NCI-H146 treated with DMSO at 0.1 percent for 48 hours (cell line): ENCODE data around the gene DUXA.
"Not testable (repeated sequence)": the region's sequence is repeated elsewhere in the genome, so short reads cannot be mapped to it uniquely, and the experiment has no call there.

ENCODE experiments used
- DNase-seq: peaks from one replicate; lab custom pipeline; 2025; ENCODE audit not compliant: unreplicated experiment; lab: John Stamatoyannopoulos, UW

Gene DUXA

DNA sequence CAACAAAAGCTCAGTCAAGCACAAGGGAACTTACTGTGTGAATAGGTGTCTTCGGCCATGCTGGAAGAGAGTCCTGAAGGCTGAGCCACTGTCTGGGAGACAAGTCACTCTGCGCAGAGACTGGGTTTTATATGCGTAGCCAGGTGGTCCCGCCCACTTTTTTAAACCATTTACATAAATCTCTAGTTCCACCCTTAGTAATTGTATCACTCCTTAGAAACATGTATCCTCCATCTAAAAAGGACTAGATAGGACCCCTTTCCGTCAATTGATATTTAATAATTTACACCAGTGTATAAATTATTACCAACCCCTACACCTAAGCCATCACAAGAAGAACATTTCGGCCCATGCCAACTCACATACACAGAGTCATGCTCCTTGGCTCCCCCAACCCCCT is at the start of gene DUXA:
Gene DUXA (minus strand): TSS at position 101 of the 400 bp plus-strand sequence. CDS start 42 bp downstream, at position 59.
- DNase-seq = no peak

DNA sequence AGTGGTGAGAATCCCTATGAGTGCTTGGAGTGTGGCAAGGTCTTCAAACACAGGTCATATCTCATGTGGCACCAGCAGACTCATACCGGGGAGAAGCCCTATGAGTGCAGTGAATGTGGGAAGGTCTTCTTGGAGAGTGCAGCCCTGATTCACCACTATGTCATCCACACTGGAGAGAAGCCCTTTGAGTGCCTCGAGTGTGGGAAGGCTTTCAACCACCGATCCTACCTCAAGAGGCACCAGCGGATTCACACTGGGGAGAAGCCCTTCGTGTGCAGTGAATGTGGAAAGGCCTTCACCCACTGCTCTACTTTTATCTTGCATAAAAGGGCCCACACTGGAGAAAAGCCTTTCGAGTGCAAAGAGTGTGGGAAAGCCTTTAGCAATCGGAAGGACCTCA is 44.8 kb upstream of the DUXA start:
- no peak for DNase-seq

DNA sequence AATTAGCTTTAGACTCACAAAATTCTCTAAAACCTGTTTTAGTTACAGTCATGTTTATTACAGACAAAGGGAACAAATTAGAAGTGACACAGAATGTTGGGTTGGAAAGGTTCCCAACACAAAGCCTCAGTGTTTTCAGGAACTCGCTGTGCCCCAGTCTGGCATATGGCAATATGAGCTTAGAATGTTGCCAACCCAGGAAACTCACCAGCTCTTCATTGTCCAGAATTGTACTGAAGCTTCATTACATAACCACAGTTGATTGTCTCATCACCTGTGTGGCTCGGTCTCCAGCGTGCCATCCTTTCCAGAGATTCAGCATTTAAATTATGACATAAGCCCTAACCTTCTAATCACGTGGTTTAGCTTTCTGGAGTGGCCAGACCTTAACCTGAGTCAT is 43.1 kb upstream of the DUXA start:
- DNase-seq = no peak

DNA sequence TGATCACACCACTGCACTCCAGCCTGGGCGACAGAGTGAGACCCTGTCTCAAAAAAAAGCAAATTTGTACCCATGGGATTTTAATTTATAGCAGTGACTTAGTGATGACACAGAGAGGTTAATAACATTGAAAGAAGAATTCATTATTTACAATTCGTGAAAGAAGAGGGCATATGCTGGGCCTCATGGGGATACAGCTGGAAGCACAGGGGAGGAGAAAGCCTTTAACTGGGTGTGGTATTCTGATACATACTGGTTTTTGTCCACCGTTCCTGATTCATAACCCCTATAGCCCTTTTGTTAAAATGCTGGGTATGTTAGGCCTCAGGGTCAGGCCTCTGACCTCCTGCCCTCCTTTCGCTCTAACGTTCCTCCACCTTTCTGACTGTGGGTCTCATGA is 34.9 kb upstream of the DUXA start:
- DNase-seq = no peak

DNA sequence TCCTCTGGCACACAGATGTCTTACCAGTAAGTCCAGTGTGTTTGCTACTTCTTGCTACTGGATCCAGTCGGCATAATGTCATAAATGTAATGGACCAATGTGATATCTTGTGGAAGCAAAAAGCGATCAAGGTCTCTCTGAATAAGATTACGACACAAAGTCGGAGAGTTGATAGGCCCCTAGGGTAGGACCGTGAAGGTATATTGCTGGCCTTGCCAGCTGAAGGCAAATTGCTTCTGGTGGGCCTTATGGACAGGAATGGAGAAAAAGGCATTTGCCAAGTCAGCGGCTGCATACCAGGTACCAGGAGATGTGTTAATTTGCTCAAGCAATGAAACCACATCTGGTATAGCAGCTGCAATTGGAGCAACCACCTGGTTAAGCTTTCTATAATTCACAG is 30.6 kb upstream of the DUXA start:
- DNase-seq = not testable (repeated sequence)

DNA sequence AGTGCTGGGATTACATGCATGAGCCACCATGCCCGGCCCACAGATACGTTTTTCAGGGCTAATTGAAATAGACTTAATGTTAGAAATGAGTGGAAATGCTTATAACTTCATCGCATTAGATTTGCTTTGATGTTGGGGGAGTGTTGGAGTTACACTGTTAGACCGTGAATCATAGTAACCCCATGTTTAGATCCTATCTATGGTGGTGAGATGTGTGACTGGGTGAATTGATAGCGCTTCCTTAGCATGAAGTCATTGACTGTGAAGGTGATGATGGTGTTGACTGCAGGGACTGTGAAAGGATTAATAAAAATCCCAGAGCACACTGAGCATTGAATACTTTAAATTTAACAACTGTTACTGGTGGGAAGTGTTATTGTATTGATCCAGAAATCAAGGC is 25.7 kb upstream of the DUXA start:
- no peak for DNase-seq

DNA sequence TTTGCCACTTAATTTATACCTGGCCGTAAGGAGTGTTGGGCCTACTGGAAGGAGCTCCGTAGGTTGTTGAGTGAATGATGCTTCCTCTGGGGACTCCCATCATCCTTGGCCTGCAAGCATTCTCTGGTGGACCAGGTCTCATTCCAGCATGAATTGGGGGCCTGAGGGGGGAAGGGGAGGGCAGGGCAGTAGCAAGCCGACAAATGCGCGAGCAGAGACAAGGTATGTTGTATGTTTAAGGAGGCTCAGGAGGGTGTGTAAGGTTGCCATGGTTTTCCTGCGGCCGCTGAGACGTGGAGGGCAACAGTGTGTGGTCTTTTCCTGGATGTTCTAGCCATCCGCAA is 24.8 kb upstream of the DUXA start:
- no peak for DNase-seq

DNA sequence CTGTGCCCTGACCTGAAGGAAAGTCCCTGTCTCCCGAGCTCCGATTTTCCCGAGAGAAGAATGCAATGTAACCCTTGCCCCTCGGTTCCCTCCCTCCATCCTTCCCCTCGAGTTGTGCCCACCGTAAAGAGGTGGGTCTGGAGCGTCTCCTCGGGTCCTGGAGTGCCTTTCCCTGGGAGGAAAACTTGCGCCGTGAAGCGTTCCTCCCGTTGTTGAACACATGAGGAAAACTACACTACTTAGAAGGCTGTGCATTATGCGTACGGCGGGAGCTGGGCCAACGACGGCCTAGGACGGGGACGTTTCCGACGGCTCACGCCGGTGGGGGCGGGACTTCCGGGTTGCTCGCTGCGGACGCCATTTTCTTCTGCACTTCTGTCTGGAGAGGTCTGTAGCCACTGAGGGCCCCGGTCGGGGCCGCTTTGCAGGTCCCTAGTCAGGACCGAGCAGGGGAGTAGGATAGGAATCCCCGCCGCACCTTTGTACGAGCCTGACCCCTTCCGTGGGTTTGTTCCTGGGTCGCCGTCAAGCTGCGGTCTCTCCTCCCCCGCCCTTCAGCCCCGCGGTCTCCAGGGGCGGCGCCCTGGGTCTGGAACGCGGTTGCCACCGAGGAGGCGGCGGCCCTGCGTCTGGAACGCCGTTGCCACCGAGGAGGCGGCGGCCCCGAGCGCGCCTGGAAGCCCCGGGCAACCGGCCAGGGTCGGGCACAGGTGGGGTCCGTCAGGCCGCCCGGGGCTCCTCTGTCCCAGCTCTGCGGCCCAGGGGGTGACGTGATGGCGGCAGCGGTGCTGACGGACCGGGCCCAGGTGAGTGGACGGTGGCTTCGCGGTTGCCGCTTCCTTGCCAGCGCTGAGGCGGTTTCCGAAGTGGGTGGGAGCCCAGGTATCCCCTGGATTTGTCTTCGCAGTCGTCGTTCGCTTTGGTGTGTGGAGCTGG is 24.1 kb upstream of the DUXA start, which contains the start of gene ZNF264:
Gene ZNF264 (plus strand): TSS at position 360 of the 936 bp plus-strand sequence. CDS start 414 bp downstream, at position 774.
- DNase-seq = peak; percentile 80

DNA sequence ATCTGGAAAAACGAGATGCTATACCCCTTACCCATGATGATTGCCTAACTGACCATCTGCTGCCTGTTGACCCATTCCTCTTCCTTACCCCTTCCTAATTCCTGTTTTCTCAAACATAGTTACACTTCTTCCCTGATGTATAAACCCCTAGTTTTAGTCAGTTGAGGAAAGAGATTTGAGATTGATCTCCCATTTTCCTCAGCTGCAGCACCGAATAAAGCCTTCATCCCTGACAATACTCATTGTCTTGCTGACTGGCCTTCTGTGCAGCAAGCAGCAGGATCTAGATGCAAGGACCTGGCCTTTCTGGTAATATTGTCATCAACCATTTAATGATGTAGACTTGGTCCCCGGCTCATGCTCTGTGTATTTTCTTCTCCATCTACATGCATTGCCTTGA is 23.0 kb upstream of the DUXA start:
- DNase-seq = no peak

DNA sequence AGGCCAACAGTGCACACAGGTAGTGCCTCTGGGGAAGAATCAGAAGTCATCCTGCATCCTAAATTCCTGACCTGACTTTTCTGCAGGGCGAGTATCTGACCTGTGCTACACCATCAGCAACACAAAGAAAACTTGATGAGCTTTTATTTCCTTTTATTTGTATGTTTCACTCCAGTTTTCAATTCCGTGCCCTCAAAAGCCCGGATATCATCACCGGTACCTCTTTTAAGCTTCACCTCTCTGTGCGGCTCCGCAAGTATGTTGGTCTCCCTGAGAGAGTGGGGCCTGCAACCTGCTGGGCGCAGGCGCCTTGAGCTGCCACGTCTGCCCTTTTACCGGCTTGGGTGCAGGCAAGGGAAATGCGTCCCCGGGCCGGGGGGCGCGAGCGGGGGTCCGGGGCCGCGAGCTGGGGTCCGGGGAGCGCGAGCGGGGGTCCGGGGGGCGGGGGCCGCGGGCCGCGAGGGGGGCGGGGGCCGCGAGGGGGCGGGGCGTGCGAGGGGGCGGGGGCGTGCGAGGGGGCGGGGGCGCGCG is 4.3 kb upstream of the DUXA start:
- peak; percentile 22 for DNase-seq

DNA sequence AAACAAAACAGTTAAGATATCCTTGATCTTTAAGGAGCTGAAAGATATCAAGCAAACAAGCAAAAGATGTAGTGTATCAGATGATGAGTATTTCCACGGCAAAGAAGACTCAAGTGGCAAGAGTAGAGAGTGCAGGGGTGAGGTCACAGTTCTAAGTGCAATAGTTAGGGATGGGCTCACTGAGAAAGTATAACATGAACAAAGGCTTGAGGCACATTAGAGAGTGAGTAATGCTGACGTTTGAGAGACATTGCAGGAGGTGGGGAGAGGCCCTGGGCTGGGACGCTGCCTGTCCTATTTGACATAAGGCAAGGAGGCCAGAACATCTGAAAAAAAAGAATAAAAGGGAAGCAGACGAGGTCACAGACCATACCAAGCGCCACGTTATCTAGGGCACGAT is 1.4 kb downstream of the DUXA start:
- no peak for DNase-seq

DNA sequence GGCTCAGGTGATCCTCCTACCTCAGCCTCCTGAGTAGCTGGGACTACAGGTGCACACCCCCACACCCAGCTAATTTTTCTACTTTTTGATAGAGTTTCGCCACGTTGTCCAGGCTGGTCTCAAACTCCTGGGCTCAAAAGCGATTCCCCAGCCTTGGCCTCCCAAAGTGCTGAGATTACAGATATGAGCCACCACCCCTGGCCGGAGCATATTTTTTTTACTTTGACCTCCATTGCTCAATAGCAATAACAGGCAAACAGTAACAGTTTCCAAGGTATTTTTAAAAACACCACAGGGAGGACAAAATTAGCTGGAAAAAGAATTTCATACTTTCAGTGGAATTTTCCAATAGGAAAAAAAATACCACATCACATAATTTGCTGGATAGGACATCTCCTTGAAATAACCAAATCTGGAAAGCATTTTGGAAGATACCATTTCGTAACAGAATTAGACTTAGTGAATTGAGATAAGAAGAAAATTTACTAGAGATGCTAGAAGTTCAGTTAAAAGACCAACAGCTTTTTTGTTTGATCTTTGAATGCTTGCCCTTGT is 5.2 kb downstream of the DUXA start:
- DNase-seq = no peak

DNA sequence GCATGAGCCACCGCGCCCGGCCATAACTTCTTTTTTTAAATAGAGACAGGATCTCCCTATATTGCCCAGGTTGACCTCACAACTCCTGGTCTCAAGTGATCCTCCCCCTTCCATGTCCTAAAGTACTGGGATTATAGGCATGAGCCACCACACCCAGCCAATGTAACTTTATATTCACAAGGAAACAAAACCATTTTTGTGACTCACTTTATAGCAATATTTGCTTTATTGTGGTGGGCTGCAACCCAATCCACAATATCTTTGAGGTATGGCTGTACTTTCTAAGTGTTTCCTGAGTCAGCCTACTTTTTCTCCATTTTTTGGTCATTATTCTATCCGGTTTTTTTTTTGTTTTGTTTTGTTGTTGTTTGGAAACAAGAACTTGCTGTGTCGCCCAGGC is 14.4 kb downstream of the DUXA start:
- no peak for DNase-seq

DNA sequence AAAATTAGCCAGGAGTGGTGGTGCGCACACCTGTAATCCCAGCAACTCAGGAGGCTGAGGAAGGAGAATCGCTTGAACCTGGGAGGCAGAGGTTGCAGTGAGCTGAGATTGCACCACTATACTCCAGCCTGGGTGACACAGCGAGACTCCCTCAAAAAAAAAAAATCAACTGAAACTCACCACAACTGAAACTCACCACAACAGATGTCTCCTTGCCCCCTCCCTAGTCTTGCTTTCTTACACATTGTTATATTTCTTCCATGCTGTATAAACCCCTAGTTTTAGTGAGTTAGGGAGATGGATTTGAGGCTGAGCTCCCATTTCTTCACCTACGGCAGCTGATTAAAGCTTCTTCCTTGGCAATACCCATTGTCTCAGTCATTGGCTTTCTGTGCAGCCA is 25.6 kb downstream of the DUXA start:
- no peak for DNase-seq

DNA sequence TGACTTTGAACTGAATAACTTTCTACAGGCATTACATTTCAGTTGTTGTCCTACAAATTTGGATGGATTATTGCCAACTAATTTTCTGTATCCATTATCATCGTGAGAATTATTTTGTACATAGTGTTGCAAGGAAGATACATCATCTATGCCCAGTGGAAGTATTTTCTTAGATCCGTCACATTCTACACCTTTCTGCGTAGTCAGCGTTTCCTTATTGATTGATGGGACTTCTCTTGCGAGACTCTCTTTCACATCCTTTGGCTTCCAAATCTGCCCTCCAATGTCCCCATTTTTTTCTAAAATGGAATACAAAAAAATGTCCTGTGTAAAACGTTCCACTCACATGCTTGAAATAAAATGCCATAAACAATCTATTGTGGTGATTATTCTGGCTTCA is 31.5 kb downstream of the DUXA start:
- DNase-seq = no peak

DNA sequence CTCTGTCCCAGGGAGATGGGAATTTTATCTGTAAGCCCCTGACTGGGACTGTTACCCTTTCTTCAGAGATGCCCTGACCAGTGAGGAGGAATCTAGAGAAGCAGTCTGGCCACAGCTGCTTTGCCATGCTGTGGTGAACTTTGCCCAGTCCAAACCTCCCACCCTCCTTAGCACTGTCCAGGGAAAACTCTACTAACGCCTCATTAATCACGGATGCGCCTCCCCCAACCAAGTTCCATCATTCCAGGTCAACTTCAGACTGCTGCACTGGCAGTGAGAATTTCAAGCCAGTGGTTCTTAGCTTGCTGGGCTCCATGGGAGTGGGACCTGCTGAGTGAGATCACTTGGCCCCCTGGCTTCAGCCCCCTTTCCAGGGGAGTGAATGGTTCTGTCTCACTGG is 39.9 kb downstream of the DUXA start:
- DNase-seq = not testable (repeated sequence)

DNA sequence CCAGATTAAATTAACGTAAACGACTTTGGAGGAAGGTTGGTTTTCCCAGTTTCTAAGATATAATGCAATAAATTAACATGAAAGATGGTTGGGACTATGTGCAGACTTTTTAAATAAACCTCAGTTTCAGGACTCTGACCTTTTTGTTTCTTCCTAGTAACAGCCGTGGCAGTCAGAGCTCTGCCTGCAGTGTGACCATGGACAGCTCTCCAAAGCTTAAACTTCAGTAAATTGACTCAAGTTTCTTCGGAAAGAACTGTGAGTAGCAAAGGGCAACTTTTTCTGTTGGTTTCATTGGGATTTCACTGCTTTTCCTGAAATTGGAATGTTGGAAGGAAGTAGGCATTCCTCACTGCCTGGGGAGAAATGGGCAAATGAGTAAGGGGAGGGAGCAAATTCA is 43.4 kb downstream of the DUXA start:
- no peak for DNase-seq

DNA sequence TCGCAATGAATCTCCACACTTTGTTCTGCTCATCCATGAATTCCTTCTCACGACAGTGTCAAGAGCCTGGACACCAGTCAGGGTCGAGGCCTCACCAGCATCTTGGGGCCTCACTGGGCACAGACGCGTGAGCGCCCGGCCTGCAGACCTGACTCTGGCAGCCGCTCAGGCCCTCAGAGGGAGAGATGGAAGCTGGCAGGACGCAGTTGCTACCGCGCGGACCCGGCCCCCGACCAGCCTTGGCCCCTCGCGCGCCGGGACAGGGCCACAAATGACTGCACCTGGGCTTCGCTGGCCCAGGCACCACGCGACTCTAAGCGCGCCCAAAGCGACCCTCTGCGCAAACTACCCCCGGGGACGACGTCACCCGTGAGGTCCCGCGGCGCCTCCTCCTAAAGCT is 48.4 kb downstream of the DUXA start:
- no peak for DNase-seq

DNA sequence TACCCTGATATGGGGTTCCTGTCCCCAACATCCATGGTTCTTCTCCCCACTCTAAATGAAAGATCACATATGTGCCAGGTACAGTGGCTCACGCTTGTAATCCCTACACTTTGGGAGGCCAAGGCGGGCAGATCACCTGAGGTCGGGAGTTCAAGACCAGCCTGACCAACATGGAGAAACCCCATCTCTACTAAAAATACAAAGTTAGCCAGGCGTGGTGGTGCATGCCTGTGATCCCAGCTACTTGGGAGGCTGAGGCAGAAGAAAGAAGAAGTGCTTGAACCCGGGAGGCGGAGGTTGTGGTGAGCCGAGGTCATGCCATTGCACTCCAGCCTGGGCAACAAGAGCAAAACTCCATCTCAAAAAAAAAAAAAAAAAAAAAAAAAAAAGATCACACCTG is 53.8 kb downstream of the DUXA start:
- DNase-seq = not testable (repeated sequence)

DNA sequence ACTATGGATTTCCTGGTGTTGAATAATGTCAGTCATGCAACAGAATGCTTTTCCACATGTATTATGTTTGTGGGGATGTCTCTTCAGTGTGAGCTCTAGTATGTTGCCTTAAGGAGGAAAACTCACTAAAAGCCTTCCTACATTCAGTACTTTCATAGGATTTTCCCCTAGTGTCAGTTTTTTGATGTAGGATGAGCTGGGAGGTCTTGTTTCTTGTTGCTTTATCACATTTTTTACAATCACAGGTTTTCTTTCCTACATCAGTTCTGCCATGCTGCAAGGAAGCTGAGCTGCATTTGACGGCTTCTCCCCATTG is 56.0 kb downstream of the DUXA start:
- no peak for DNase-seq

DNA sequence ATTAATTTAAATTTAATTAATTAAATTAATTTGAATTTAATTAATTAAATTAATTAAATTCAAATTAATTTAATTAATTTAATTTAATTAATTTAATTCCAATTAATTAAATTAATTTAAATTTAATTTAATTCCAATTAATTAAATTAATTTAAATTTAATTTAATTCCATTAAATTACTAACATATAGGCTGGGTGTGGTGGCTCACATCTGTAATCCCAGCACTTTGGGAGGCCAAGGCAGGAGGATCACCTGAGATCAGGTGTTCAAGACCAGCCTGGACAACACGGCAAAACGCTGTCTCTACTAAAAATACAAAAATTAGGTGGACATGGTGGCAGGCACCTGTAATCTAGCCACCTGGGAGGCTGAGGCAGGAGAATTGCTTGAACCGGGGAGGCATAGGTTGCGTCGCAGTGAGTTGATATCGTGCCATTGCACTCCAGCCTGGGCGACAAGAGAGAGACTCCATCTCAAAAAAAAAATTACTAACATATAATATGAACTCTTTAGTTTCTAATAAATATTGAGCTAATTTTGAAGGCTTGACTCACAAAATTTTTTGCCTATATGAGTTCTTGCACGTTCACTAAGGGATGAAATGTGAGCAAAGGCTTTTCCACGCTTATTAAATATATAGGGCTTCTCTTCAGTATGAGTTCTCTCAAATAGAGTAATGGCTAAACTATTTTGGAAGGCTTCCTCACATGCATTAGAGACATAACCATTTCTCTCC is 56.5 kb downstream of the DUXA start:
- no peak for DNase-seq

DNA sequence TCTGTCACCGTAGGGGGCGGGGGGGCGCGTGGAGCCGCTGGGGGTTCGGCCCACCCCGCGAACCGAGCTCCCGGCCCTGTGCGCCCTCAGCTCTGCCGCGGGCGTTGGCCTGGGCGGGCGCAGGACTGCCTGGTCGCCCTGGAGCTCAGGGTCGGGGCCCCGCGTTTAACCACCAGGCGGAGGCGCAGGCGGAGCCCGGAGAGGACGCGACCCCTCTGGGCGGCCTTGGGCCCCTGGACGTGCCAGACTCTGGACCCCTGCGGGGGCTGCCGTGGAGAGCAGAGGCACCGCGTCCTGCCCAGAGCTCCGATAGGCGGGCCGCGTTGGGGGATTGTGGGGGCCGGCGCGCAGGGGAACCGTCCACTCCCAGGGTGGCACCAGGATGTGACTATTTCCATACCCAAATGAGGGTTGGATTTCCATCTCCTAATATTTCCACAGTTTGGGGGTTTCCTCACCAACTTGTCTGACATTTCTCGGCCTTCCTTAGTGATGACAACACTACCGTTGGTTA is 60.5 kb downstream of the DUXA start:
- no peak for DNase-seq
